ENCODE data around the gene SCN1B. TPM values are rescaled to one million over a fixed set of nuclear protein-coding genes. Genes with fewer than 3 reads are reported as not detected.

The SCN1B gene
- polyA plus RNA-seq, 2 of the 4 experiments (the other 2 are of a cell fraction): 11.0 to 11.3 TPM

- TF ChIP-seq REST (IDR thresholded peaks at IDR 0.05): no peak
- POLR2A ChIA-PET: no interaction called here
- WGBS (ENCODE audit: missing lambda C conversion rate): 57% methylated on average over 6 of the region's 6 CpGs
- no peak overlapping the region for H3K4me3 ChIP-seq
- no peaks in the 10 kb centered on the region for H3K4me1 ChIP-seq
- CTCF ChIA-PET: interaction anchor here (1.0 to 9.0 kb wide), 3 partner anchors 9 to 66 kb away, joined by 6 to 64 read pairs (median 13); no protein-coding TSS in a partner anchor
- H3K4me2 ChIP-seq: no peak overlapping the region
- ATAC-seq (peak in 1 of 2 experiments; percentile 13; a peak in 2 of 6 replicates), FAIRE-seq (no peak), DNase-seq (ENCODE audit: low read depth in 1 of 2, low spot score in 1 of 2) (no peak)
- no peak overlapping the region for H3K27ac ChIP-seq
- peaks cover 2% of the 10 kb centered on the region; the same call in 2 of the 3 replicates for H3K9me3 ChIP-seq
Observed at GRCh38 chr19:35076026-35076370, 45.7 kb downstream of the SCN1B start.

- POLR2A ChIA-PET: no interaction called here
- Histone ChIP-seq H3K27ac (no peak overlapping the region), H3K4me2 (no peak overlapping the region), H3K4me3 (no peak overlapping the region), H3K4me1 (no peaks in the 10 kb centered on the region), H3K9me3 (no peaks in the 10 kb centered on the region)
- FAIRE-seq: no peak
- WGBS (ENCODE audit: missing lambda C conversion rate): 46% methylated on average over 8 of the region's 8 CpGs
- peak in 1 of 2 experiments; percentile 23; a peak in 2 of 6 replicates for ATAC-seq
- CTCF ChIA-PET: interaction anchor here (1.0 to 9.0 kb wide), 3 partner anchors 9 to 372 kb away, joined by 3 to 64 read pairs (median 6); no protein-coding TSS in a partner anchor
- TF ChIP-seq ELK1 (IDR thresholded peaks at IDR 0.05; ENCODE audit: low read depth, low read length): no peak
- TF ChIP-seq HEYL (CRISPR knock-in tag; IDR thresholded peaks at IDR 0.05): no peak
- TF ChIP-seq ZSCAN20 (CRISPR knock-in tag; IDR thresholded peaks at IDR 0.05): no peak
- no peak for TF ChIP-seq HOXA7 (CRISPR knock-in tag; IDR thresholded peaks at IDR 0.05)
- no peak for TF ChIP-seq KDM1A (IDR thresholded peaks at IDR 0.05; ENCODE audit: low read depth)
- DNase-seq (ENCODE audit: low read depth in 1 of 2, low spot score in 1 of 2): no peak
Observed at GRCh38 chr19:35076657-35077056, 46.4 kb downstream of the SCN1B start.

GRCh38 chr19:35077411-35078223 is 47.3 kb downstream of the SCN1B start:
- whole genome bisulfite sequencing (ENCODE audit: missing lambda C conversion rate): 62% methylated on average over 17 of the region's 17 CpGs
- H3K4me3 ChIP-seq: no peak overlapping the region
- ATAC-seq: peak in 1 of 2 experiments; percentile 16; a peak in 1 of 6 replicates
- no peak for DNase-seq (ENCODE audit: low read depth in 1 of 2, low spot score in 1 of 2)
- no peak overlapping the region for H3K27ac ChIP-seq
- H3K4me1 ChIP-seq: no peaks in the 10 kb centered on the region
- no peak for TF ChIP-seq KDM5A (IDR thresholded peaks at IDR 0.05)
- H3K4me2 ChIP-seq: no peak overlapping the region
- ChIA-PET CTCF (interaction anchor here (0.6 to 9.0 kb wide), 8 partner anchors 10 to 372 kb away, joined by 3 to 64 read pairs (median 4); partner anchors contain the start of genes FXYD5 and LGI4), POLR2A (no interaction called here)
- no peak for FAIRE-seq
- H3K9me3 ChIP-seq: peaks cover 4% of the 10 kb centered on the region; the same call in 1 of the 3 replicates

GRCh38 chr19:35079826-35080225 is 49.6 kb downstream of the SCN1B start:
- no peak for DNase-seq (ENCODE audit: low read depth in 1 of 2, low spot score in 1 of 2)
- TF ChIP-seq ZFP36 (IDR thresholded peaks at IDR 0.05; ENCODE audit: borderline replicate concordance, partially characterized antibody) (no peak), E2F6 (IDR thresholded peaks at IDR 0.05; ENCODE audit: borderline replicate concordance, low read depth) (no peak), SREBF2 (IDR thresholded peaks at IDR 0.05) (no peak), REST (IDR thresholded peaks at IDR 0.05) (no peak), CBX2 (IDR thresholded peaks at IDR 0.05; ENCODE audit: borderline replicate concordance, low read depth) (no peak), HEYL (CRISPR knock-in tag; IDR thresholded peaks at IDR 0.05) (no peak), NPAS2 (CRISPR knock-in tag; IDR thresholded peaks at IDR 0.05; ENCODE audit: borderline replicate concordance) (no peak), JUN (IDR thresholded peaks at IDR 0.05) (no peak), RFX5 (IDR thresholded peaks at IDR 0.05) (no peak), ZNF302 (CRISPR knock-in tag; IDR thresholded peaks at IDR 0.05) (no peak), POLR2AphosphoS2 (conservative IDR thresholded peaks at IDR 0.05; ENCODE audit: low read length) (no peak), NFE2L2 (conservative IDR thresholded peaks at IDR 0.05; ENCODE audit: low read length) (no peak), BHLHE40 (IDR thresholded peaks at IDR 0.05; ENCODE audit: low read depth, low read length) (no peak)
- FAIRE-seq: no peak
- CTCF ChIA-PET: interaction anchor here (0.6 to 9.9 kb wide), 12 partner anchors 9 to 416 kb away, joined by 3 to 102 read pairs (median 9); partner anchors contain the start of gene LGI4
- 49% methylated on average over 14 of the region's 14 CpGs for WGBS (ENCODE audit: missing lambda C conversion rate)
- Histone ChIP-seq H3K4me3 (no peak overlapping the region), H3K27ac (no peak overlapping the region), H3K9me3 (peaks cover 5% of the 10 kb centered on the region; the same call in 1 of the 3 replicates), H3K4me2 (no peak overlapping the region), H3K4me1 (no peaks in the 10 kb centered on the region)
- POLR2A ChIA-PET: no interaction called here
- no peak for ATAC-seq
